ENCODE results near the gene SAE1. TPM values are rescaled to one million over a fixed set of nuclear protein-coding genes. Genes with fewer than 3 reads are reported as not detected.

The SAE1 gene
- total RNA-seq, 1 experiment from 2014 or later = 234 TPM

DNA sequence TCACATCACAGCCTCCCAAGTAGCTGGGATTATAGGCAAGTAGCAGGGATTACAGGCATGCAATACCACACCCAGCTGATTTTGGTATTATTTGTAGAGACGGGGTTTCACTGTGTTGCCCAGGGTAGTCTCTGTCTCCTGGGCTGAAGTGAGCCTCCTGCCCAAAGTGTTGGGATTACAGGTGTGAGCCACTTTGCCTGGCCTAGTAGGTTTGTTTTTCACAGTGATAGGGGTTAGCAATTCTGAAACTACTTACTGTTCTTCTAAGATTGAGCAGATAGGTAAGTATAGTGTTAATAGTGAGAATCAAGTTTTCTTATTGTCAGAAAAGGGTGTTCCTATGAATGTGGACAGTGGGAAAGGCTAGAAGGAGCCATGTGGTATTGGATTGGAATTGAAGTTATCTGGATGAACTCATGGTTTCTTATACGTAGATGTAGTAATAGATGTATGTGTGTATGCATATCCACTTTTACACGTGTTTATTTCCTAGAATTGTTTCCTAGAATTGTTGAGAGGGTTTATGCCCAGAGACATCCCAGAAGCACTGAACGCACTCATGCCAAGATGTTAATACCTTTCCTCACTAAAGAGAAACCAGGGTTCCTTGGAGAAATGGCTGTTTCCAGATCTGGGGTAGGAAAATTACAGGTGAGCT lies 49.1 kb downstream of the SAE1 start:
- Histone ChIP-seq H3K4ac (ENCODE audit: low read depth, low read length) (no peak overlapping the region), H4K91ac (ENCODE audit: insufficient read length, low read depth, low read length) (no peak overlapping the region), H3K4me2 (ENCODE audit: insufficient read depth, insufficient read length, low read length) (no peak overlapping the region), H4K5ac (ENCODE audit: insufficient read length, low read depth, low read length) (no peak overlapping the region), H4K8ac (replicated peaks; ENCODE audit: insufficient read length, low read depth, low read length) (no peak overlapping the region), H3K23ac (ENCODE audit: insufficient read length, low read depth, low read length) (no peak overlapping the region), H2BK15ac (ENCODE audit: low read depth, low read length) (no peak overlapping the region), H2BK20ac (ENCODE audit: low read depth, low read length, poor library complexity, severe bottlenecking) (no peak overlapping the region), H3K56ac (ENCODE audit: insufficient read length, low read depth, low read length) (no peak overlapping the region), H3K27ac (ENCODE audit: insufficient read length, low read depth, low read length) (no peak overlapping the region), H3K14ac (ENCODE audit: insufficient read depth, low read length) (no peak overlapping the region), H3K4me1 (ENCODE audit: insufficient read depth, low read length) (no peaks in the 10 kb centered on the region), H3K23me2 (ENCODE audit: insufficient read length, low read depth, low read length, poor library complexity, severe bottlenecking) (no peaks in the 10 kb centered on the region), H3K9ac (ENCODE audit: extremely low read depth, insufficient read length, low read length) (no peak overlapping the region), H2BK5ac (ENCODE audit: insufficient read length, low read length) (no peak overlapping the region), H3K27me3 (ENCODE audit: insufficient read depth, low read length) (no peaks in the 10 kb centered on the region), H3K79me1 (ENCODE audit: insufficient read depth, low read depth, low read length, poor library complexity, severe bottlenecking) (peaks cover 10% of the 10 kb centered on the region), H3T11ph (ENCODE audit: low read length) (no peak overlapping the region), H2AFZ (ENCODE audit: low read length) (no peak overlapping the region), H3K9me3 (ENCODE audit: control insufficient read depth, low read depth, low read length) (no peaks in the 10 kb centered on the region), H3K18ac (ENCODE audit: insufficient read length, low read depth, low read length) (no peak overlapping the region), H2AK5ac (ENCODE audit: insufficient read length, low read length) (no peak overlapping the region), H3K79me2 (ENCODE audit: insufficient read depth, low read length) (no peaks in the 10 kb centered on the region), H2BK120ac (ENCODE audit: low read depth, low read length, poor library complexity, severe bottlenecking) (no peak overlapping the region), H4K20me1 (ENCODE audit: control insufficient read depth, insufficient read depth, insufficient read length) (no peaks in the 10 kb centered on the region), H2BK12ac (ENCODE audit: insufficient read length, low read depth, low read length) (no peak overlapping the region)
- TF ChIP-seq CTCF (conservative IDR thresholded peaks at IDR 0.05) = no peak
- Mint-ChIP-seq H3K27me3 (ENCODE audit: low read depth) (no peaks in the 10 kb centered on the region), H3K9me3 (no peaks in the 10 kb centered on the region), H3K4me3 (no peak overlapping the region), H3K4me1 (peaks cover 3 to 8% of the 10 kb centered on the region in 2 experiments; a peak in 1 of 4 replicates), H3K36me3 (ENCODE audit: insufficient read depth in 1 of 3, low read depth in 3 of 3) (peaks cover 21 to 88% (median 71%) of the 10 kb centered on the region in 3 experiments; a peak in 6 of 7 replicates), H3K27ac (peak overlapping the region in 2 of 3 experiments; percentile 61 to 64; a peak in 1 of 7 replicates)
- no CpG with 5 or more reads among the region's 4 CpGs for WGBS (ENCODE audit: extremely low coverage, insufficient read length, low lambda C conversion rate)
- DNase-seq = no peak

Data from H9 (cell line).